Endodermal cell (in vitro differentiated cells): ENCODE data around the gene GALP. TPM values are rescaled to one million over a fixed set of nuclear protein-coding genes. Genes with fewer than 3 reads are reported as not detected.
"Not testable (repeated sequence)": the region's sequence is repeated elsewhere in the genome, so short reads cannot be mapped to it uniquely, and the experiment has no call there.

Source experiments
- DNase-seq: peaks from one replicate; pipeline ENCODE4 v3.0.0-alpha.2; 2017
- H3K27ac ChIP-seq: 2 replicates; pipeline ENCODE4 v1.5.1; 2013; ENCODE audit warnings: mild to moderate bottlenecking, low read depth, low read length, moderate library complexity
- H3K27me3 ChIP-seq: 2 replicates; pipeline ENCODE4 v1.6.1; 2013; ENCODE audit warnings: mild to moderate bottlenecking, low read length, moderate library complexity; ENCODE audit not compliant: insufficient read depth, control insufficient read depth, poor library complexity, severe bottlenecking
- H3K36me3 ChIP-seq: 2 replicates; pipeline ENCODE4 v1.7.0; 2013; ENCODE audit warnings: mild to moderate bottlenecking, low read length, moderate library complexity; ENCODE audit not compliant: control insufficient read depth, insufficient read depth
- H3K4me1 ChIP-seq: one replicate; pipeline ENCODE4 v1.7.0; 2013; ENCODE audit warnings: low read length; ENCODE audit not compliant: control insufficient read depth, insufficient read depth
- H3K4me3 ChIP-seq: 2 replicates; pipeline ENCODE4 v1.5.1; 2013; ENCODE audit warnings: mild to moderate bottlenecking, low read length, moderate library complexity
- H3K9ac ChIP-seq: 2 replicates; pipeline ENCODE4 v1.6.1; 2013; ENCODE audit warnings: mild to moderate bottlenecking, low read length, moderate library complexity; ENCODE audit not compliant: poor library complexity, severe bottlenecking; ENCODE audit errors: extremely low read depth
- H3K9me3 ChIP-seq: 2 replicates; pipeline ENCODE4 v1.6.1; 2013; ENCODE audit warnings: mild to moderate bottlenecking, low read length, moderate library complexity; ENCODE audit not compliant: control insufficient read depth
- H3K27ac Mint-ChIP-seq: 2 replicates; pipeline ENCODE4 v1.8.0; 2020; ENCODE audit warnings: mixed read lengths
- H3K27me3 Mint-ChIP-seq: 2 replicates; pipeline ENCODE4 v1.8.0; 2021; ENCODE audit warnings: mild to moderate bottlenecking, mixed read lengths; ENCODE audit not compliant: insufficient read depth
- H3K36me3 Mint-ChIP-seq: 2 replicates; pipeline ENCODE4 v1.8.0; 2020; ENCODE audit warnings: low read depth, mixed read lengths
- H3K4me1 Mint-ChIP-seq: 2 replicates; pipeline ENCODE4 v1.8.0; 2020; ENCODE audit warnings: mixed read lengths
- H3K4me3 Mint-ChIP-seq: 2 replicates; pipeline ENCODE4 v1.8.0; 2020; ENCODE audit warnings: mild to moderate bottlenecking, moderate library complexity, mixed read lengths
- H3K9me3 Mint-ChIP-seq: 2 replicates; pipeline ENCODE4 v1.8.0; 2020; ENCODE audit warnings: mild to moderate bottlenecking, mixed read lengths
- CTCF ChIP-seq: fragments of 200-600 bp; sonication (generic); conservative IDR thresholded peaks from 2 replicates; pipeline ENCODE4 v1.5.0; 2021; ENCODE audit warnings: antibody characterized with exemption, mild to moderate bottlenecking
- WGBS, 2 experiments: methylation state at CpG; one replicate each; pipeline versions ENCODE4 v1.1.5 to v1.1.7; 2013; ENCODE audit warnings: missing lambda C conversion rate in 2 of 2, mixed read lengths in 1 of 2; ENCODE audit not compliant: insufficient coverage in 1 of 2, insufficient read length in 1 of 2; 5-methylcytosine and 5-hydroxymethylcytosine counted together
- total RNA-seq, 2 donors: library from RNA; stranded (reverse); fragmentation: NEBNext Ultra II Directional in 1 of 2; extraction: Animal tissue kit (Norgen Biotek cat#: 25700) in 1 of 2; gene quantifications; 2 replicates in 1 of 2; 3 replicates in 1 of 2; pipeline ENCODE4 v1.2.1, GENCODE V29; 2021

GALP gene
- total RNA-seq, 2 donors from 2014 or later: 0.40 TPM; not detected in 1

- not testable (repeated sequence) for H3K36me3 Mint-ChIP-seq, H3K9me3 ChIP-seq, H3K4me3 Mint-ChIP-seq, H3K36me3 ChIP-seq, H3K27me3 ChIP-seq, DNase-seq, H3K9me3 Mint-ChIP-seq, H3K27ac Mint-ChIP-seq, H3K4me3 ChIP-seq, H3K4me1 Mint-ChIP-seq, H3K4me1 ChIP-seq, H3K9ac ChIP-seq, H3K27ac ChIP-seq
- H3K27me3 Mint-ChIP-seq: peaks cover 35% of the 10 kb centered on the region
- TF ChIP-seq CTCF: peak; percentile 39
- 87 to 100% methylated on average over 1 to 3 of the region's 5 CpGs for WGBS, 2 experiments
Measured at GRCh38 chr19:56207581-56207980, 31.8 kb downstream of the GALP start.

GRCh38 chr19:56209091-56209490 is 33.3 kb downstream of the GALP start:
- Histone ChIP-seq H3K9ac (no peak overlapping the region), H3K9me3 (no peaks in the 10 kb centered on the region), H3K27ac (no peak overlapping the region), H3K4me1 (no peaks in the 10 kb centered on the region), H3K4me3 (no peak overlapping the region), H3K27me3 (no peaks in the 10 kb centered on the region), H3K36me3 (no peaks in the 10 kb centered on the region)
- peaks cover 26% of the 10 kb centered on the region for H3K27me3 Mint-ChIP-seq
- H3K9me3 Mint-ChIP-seq: no peaks in the 10 kb centered on the region
- no peak overlapping the region for H3K4me3 Mint-ChIP-seq
- H3K27ac Mint-ChIP-seq: no peak overlapping the region
- 93 to 98% methylated on average over 9 to 11 of the region's 12 CpGs for WGBS, 2 experiments
- DNase-seq: no peak
- H3K36me3 Mint-ChIP-seq: no peaks in the 10 kb centered on the region
- H3K4me1 Mint-ChIP-seq: no peaks in the 10 kb centered on the region
- no peak for TF ChIP-seq CTCF

DNA sequence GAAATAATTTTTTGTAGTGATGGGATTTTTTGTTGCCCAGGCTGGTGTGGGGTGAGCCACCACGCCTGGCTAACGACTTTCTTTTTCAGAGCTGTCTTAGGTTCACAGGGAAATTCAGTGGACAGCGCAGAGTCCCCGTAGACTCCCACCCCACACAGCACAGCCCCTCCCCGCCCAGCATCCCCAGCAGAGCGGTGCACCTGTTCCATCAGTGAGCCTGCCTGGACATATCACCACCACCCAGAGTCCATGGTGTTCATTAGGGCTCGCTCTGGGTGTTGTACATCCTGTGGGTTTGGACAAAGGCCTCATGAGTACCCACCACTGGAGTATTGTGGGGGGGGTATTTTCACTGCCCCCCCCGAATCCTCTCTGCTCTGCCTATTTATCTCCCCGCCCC is 34.2 kb downstream of the GALP start:
- H3K9me3 ChIP-seq, H3K36me3 Mint-ChIP-seq, H3K4me1 Mint-ChIP-seq, H3K27ac Mint-ChIP-seq, H3K27ac ChIP-seq, H3K4me3 ChIP-seq, H3K9ac ChIP-seq, H3K36me3 ChIP-seq, H3K4me3 Mint-ChIP-seq, H3K9me3 Mint-ChIP-seq, H3K27me3 ChIP-seq, H3K4me1 ChIP-seq, DNase-seq: not testable (repeated sequence)
- 92% methylated on average over 8 of the region's 9 CpGs; no CpG with 5 or more reads in 1 of the 2 experiments for WGBS, 2 experiments
- H3K27me3 Mint-ChIP-seq: peaks cover 32% of the 10 kb centered on the region

DNA sequence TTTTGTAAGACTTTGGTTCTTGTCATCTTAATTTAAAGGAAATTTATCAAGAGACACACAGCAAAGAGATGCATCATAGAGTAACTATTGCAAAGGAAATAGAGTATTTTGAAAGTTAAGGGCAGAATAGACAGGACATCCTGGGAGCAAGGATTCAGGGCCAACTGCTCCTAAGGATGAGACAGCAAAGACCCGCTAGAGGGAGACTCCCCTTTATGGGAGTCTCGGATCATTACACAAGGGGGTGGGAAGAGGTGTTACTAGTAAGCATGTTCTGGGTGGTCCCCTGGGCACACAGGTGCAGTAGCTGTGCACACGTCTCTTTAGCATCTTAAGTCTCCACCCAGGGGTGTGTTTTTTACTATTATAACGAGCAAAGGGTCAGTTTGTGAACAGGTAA is 35.9 kb downstream of the GALP start:
- no peak for DNase-seq
- peak; percentile 48 for TF ChIP-seq CTCF

More for the DNA sequence above, 35.9 kb downstream of the GALP start:
- Histone ChIP-seq H3K27ac (no peak overlapping the region), H3K27me3 (no peaks in the 10 kb centered on the region), H3K36me3 (no peaks in the 10 kb centered on the region), H3K4me1 (no peaks in the 10 kb centered on the region), H3K9me3 (no peaks in the 10 kb centered on the region), H3K9ac (no peak overlapping the region), H3K4me3 (no peak overlapping the region)
- Mint-ChIP-seq H3K36me3 (no peaks in the 10 kb centered on the region), H3K4me3 (no peak overlapping the region), H3K27me3 (peaks cover 26% of the 10 kb centered on the region), H3K27ac (no peak overlapping the region), H3K4me1 (no peaks in the 10 kb centered on the region), H3K9me3 (no peaks in the 10 kb centered on the region)
- 73 to 76% methylated on average over 3 to 4 of the region's 4 CpGs for WGBS, 2 experiments
